GM12874 (cell line): ENCODE measurements around the gene ANG.

ENCODE experiments used
- TF ChIP-seq, protein P1 (sequence below): IDR thresholded peaks from 2 replicates; pipeline ENCODE4 v1.5.1; 2011; ENCODE audit warnings: low read depth, mild to moderate bottlenecking, control low read depth, low read length, moderate library complexity; ENCODE audit not compliant: insufficient read depth

Gene ANG

DNA sequence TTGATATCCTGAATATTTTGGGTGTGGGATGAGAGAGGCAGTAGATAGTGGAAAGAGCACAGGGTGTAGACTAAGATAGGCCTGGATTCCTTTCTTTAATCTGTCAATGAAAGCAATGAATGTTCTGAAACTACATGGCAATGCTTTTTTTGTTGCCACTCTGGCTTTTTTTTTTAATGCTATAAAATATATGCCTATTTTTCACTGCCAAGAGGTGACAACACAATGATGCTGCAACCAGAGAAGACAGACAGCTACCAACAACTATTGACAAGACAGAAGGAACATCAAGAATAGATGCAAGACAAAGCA is 9.4 kb downstream of the ANG start:
- TF ChIP-seq, protein P1, sequence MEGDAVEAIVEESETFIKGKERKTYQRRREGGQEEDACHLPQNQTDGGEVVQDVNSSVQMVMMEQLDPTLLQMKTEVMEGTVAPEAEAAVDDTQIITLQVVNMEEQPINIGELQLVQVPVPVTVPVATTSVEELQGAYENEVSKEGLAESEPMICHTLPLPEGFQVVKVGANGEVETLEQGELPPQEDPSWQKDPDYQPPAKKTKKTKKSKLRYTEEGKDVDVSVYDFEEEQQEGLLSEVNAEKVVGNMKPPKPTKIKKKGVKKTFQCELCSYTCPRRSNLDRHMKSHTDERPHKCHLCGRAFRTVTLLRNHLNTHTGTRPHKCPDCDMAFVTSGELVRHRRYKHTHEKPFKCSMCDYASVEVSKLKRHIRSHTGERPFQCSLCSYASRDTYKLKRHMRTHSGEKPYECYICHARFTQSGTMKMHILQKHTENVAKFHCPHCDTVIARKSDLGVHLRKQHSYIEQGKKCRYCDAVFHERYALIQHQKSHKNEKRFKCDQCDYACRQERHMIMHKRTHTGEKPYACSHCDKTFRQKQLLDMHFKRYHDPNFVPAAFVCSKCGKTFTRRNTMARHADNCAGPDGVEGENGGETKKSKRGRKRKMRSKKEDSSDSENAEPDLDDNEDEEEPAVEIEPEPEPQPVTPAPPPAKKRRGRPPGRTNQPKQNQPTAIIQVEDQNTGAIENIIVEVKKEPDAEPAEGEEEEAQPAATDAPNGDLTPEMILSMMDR: no peak

GRCh38 chr14:20698934-20699333 is 10.4 kb downstream of the ANG start:
- TF ChIP-seq, protein P1: no peak

DNA sequence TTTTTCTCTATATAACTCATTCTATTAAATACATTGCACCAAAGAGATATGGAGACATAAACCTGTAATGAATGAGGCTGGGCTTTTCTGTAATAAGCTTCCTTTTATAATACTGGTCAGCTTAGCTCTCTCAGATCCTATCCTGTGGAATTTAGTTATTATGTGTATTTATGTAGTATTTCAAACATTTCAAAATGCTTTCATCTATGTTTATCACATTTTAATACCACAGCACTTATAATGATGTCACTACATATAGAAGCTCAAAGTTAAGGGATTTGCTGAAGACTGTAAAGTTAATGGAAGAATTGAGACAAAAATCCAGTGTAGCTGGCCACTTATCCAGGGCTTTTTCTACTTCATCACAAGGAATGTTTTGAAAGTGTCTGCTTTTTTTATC is 11.4 kb downstream of the ANG start:
- TF ChIP-seq, protein P1: no peak

DNA sequence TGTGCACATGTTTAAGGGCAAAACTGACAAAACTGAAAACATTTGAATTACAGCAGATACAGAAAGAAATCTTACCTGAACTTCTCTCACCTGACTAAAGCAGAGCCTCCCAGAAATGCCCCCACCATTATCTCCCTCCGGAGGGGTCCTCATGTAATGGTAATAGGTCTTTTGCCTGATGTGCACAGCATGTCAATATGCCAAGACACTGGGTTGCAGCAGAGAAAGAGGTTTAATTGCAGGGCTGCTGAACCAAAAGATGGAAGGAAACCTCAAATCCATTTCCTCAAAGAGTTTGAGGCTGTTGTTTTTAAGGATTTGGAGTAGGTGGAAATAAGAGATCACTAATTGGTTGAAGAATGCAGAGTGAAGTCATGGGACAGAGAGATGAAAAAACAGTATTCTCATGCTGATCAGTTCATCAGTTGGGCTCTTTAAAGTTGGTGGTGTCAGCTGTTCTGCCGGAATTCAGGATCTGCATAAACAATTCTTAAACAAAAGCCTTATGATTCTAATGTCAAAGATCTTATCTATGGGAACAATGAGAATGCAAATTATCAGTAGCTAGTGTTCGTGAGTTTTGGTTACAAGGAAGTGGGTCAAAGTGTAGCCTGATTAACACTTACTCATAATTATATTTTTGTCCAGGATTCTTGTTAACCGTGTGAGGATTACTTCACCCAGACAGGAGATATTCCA is 18.2 kb downstream of the ANG start:
- TF ChIP-seq, protein P1: no peak

DNA sequence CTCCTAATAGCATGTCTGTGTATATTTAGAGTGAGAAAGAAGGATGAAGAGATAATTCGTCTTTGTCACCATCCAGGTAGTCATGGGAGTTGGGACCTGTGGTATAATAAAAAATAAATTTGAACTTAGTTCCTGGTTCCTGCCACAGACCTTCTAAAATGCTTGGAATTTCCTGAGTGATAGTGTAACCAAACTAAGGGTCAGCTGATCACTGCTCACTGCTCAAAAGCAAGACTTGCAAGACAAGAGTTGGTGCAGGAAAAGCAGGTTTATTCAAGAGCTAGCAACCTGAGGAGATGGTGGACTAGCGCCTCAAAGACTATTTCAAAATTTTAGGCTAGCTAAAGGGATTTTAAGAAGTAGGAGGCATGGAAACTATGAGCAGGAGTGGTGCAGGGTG is 19.1 kb downstream of the ANG start:
- TF ChIP-seq, protein P1: no peak

- TF ChIP-seq, protein P1: no peak
Observed at GRCh38 chr14:20711261-20711660, 22.7 kb downstream of the ANG start.

DNA sequence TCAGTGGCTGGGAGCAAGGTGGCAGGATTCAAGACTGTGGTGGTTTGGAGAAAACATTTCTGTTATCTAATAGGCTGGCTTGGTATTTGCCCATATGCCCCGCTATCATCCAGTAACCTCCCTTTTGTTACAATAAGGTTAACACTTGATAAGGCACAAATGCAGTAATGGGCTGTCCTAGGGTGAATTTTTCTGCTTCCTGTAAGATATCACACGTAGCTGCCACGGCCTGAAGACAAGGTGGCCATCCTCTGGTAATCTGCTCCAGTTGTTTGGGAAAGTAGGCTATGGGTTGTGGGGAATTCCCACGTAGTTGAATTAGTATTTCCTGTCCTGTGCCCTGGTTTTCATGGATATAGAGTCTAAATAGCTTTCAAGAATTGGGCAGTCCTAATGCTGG is 23.1 kb downstream of the ANG start:
- TF ChIP-seq, protein P1: no peak
